CD4-positive, alpha-beta memory T cell (primary cell): ENCODE measurements around the gene DYNC2H1. TPM values are rescaled to one million over a fixed set of nuclear protein-coding genes. Genes with fewer than 3 reads are reported as not detected.

Source experiments
- CTCF ChIA-PET: fragments of 350-600 bp; sonication (Branson Sonifier 250); formaldehyde crosslinking; loops from one replicate; lab custom pipeline; 2021; ENCODE audit warnings: inconsistent platforms; ENCODE audit not compliant: partially characterized antibody; lab: Charles Lee
- POLR2A ChIA-PET: fragments of 350-600 bp; sonication (Branson Sonifier 250); formaldehyde crosslinking; loops from one replicate; lab custom pipeline; 2021; ENCODE audit not compliant: partially characterized antibody; lab: Charles Lee
- DNase-seq, 5 donors: peaks; one replicate each; pipeline versions ENCODE4 v3.0.0 to v3.0.0-alpha.2; 2020 to 2022; ENCODE audit warnings: mixed read lengths in 1 of 5
- H3K27ac ChIP-seq: one replicate; pipeline ENCODE4 v1.7.0; 2013; ENCODE audit warnings: low read depth, low read length
- H3K27me3 ChIP-seq: 2 replicates; pipeline ENCODE4 v1.7.0; 2013; ENCODE audit warnings: mild to moderate bottlenecking, low read length, moderate library complexity; ENCODE audit not compliant: insufficient read depth
- H3K36me3 ChIP-seq: 2 replicates; pipeline ENCODE4 v1.7.0; 2013; ENCODE audit warnings: mild to moderate bottlenecking, low read length, moderate library complexity; ENCODE audit not compliant: insufficient read depth
- H3K4me1 ChIP-seq: 2 replicates; pipeline ENCODE4 v1.7.0; 2013; ENCODE audit warnings: mild to moderate bottlenecking, low read length, moderate library complexity; ENCODE audit not compliant: insufficient read depth
- H3K4me3 ChIP-seq, 2 donors: one replicate each; pipeline ENCODE4 v1.7.0; 2013; ENCODE audit warnings: low read length in 2 of 2, mild to moderate bottlenecking in 1 of 2
- H3K9me3 ChIP-seq, 2 donors: one replicate each; pipeline ENCODE4 v1.7.0; 2013; ENCODE audit warnings: low read length in 2 of 2, control low read depth in 1 of 2; ENCODE audit not compliant: control insufficient read depth in 1 of 2
- H3K27ac Mint-ChIP-seq, 7 donors: one replicate each; pipeline ENCODE4 v1.8.0; 2020 to 2021; ENCODE audit warnings: mixed read lengths in 7 of 7, mild to moderate bottlenecking in 6 of 7, inconsistent platforms in 3 of 7, moderate library complexity in 3 of 7
- H3K27me3 Mint-ChIP-seq, 2 donors: one replicate each; pipeline ENCODE4 v1.8.0; 2020 to 2021; ENCODE audit warnings: mixed read lengths in 2 of 2
- H3K36me3 Mint-ChIP-seq, 2 donors: one replicate each; pipeline ENCODE4 v1.8.0; 2020 to 2021; ENCODE audit warnings: mixed read lengths in 2 of 2, inconsistent platforms in 1 of 2, mild to moderate bottlenecking in 1 of 2
- H3K4me1 Mint-ChIP-seq, 4 donors: one replicate each; pipeline ENCODE4 v1.8.0; 2020 to 2021; ENCODE audit warnings: mixed read lengths in 4 of 4, mild to moderate bottlenecking in 1 of 4
- H3K4me3 Mint-ChIP-seq, 8 donors: one replicate each; pipeline ENCODE4 v1.8.0; 2020 to 2021; ENCODE audit warnings: mixed read lengths in 8 of 8, mild to moderate bottlenecking in 7 of 8, moderate library complexity in 6 of 8, inconsistent platforms in 3 of 8
- H3K9me3 Mint-ChIP-seq, 8 donors: one replicate each; pipeline ENCODE4 v1.8.0; 2020 to 2021; ENCODE audit warnings: mixed read lengths in 8 of 8, mild to moderate bottlenecking in 5 of 8, inconsistent platforms in 3 of 8, moderate library complexity in 1 of 8
- intact Hi-C: fragments of 100-400 bp; cut with micrococcal nuclease; formaldehyde crosslinking; loops from one replicate; pipeline ENCODE4 v1.15.1; 2023
- polyA plus RNA-seq, 2 donors: library from polyadenylated mRNA; unstranded; fragments of 300-500 nt; fragmentation: Illumina TruSeq; gene quantifications; one replicate each; pipeline ENCODE4 v1.2.3, GENCODE V29; 2021
- total RNA-seq, 2 experiments: library from RNA; stranded (reverse); gene quantifications; one replicate each; pipeline ENCODE4 v1.2.3, GENCODE V29; 2021

Gene DYNC2H1
- total and polyA plus RNA-seq, 4 experiments from 2014 or later, result 0.58 to 4.2 (median 2.5) TPM

GRCh38 chr11:103266167-103266831, 157.1 kb downstream of the DYNC2H1 start:
- no peaks in the 10 kb centered on the region for H3K36me3 ChIP-seq
- Mint-ChIP-seq H3K27me3 (no peaks in the 10 kb centered on the region), H3K27ac (no peak overlapping the region), H3K4me1 (no peaks in the 10 kb centered on the region), H3K36me3 (peaks cover 2 to 8% of the 10 kb centered on the region in 2 donors), H3K9me3 (peaks cover 0 to 2% (median 0%) of the 10 kb centered on the region in 8 donors), H3K4me3 (no peak overlapping the region)
- ChIA-PET POLR2A (no interaction called here), CTCF (no interaction called here)
- no peak for DNase-seq
- no peaks in the 10 kb centered on the region for H3K9me3 ChIP-seq
- intact Hi-C loops, result no loop called here
- H3K27ac ChIP-seq, result no peak overlapping the region
- H3K4me3 ChIP-seq, result no peak overlapping the region
- H3K27me3 ChIP-seq, result no peaks in the 10 kb centered on the region
- no peaks in the 10 kb centered on the region for H3K4me1 ChIP-seq

DNA sequence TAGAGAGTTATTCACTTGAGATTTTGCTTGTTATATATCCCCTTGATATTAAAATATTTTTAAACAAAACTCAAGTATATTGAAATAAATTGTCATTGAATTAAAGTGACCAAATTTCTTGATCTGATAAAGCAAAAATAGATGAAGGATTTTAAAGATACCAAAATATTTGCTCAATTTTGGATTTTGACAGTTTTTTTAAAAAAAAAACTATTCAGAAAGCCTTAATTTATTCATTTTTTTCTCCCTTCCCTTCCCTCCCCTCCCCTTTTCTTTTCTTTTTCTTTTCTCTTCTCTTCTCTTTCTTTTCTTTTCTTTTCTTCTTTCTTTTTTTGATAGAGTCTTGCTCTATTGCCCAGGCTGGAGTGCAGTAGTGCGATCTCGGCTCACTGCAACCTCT, 163.7 kb downstream of the DYNC2H1 start:
- intact Hi-C loops, result no loop called here
- H3K27me3 ChIP-seq, result no peaks in the 10 kb centered on the region
- no peaks in the 10 kb centered on the region for H3K4me1 ChIP-seq
- H3K36me3 ChIP-seq, result no peaks in the 10 kb centered on the region
- ChIA-PET POLR2A (no interaction called here), CTCF (no interaction called here)
- Mint-ChIP-seq H3K4me3 (no peak overlapping the region), H3K4me1 (no peaks in the 10 kb centered on the region), H3K9me3 (peaks cover 0 to 2% (median 0%) of the 10 kb centered on the region in 8 donors), H3K27me3 (no peaks in the 10 kb centered on the region), H3K27ac (no peak overlapping the region), H3K36me3 (peaks cover 0 to 3% of the 10 kb centered on the region in 2 donors)
- no peaks in the 10 kb centered on the region for H3K9me3 ChIP-seq
- H3K4me3 ChIP-seq, result no peak overlapping the region
- DNase-seq, result no peak
- no peak overlapping the region for H3K27ac ChIP-seq

GRCh38 chr11:103274025-103274424, 164.8 kb downstream of the DYNC2H1 start:
- intact Hi-C loops, result no loop called here
- H3K27me3 Mint-ChIP-seq, result no peaks in the 10 kb centered on the region
- H3K36me3 Mint-ChIP-seq, result peaks cover 0 to 3% of the 10 kb centered on the region in 2 donors
- no peak overlapping the region for H3K4me3 Mint-ChIP-seq
- peaks cover 0 to 2% (median 0%) of the 10 kb centered on the region in 8 donors for H3K9me3 Mint-ChIP-seq
- ChIA-PET POLR2A (no interaction called here), CTCF (no interaction called here)
- Histone ChIP-seq H3K4me3 (no peak overlapping the region), H3K9me3 (no peaks in the 10 kb centered on the region), H3K36me3 (no peaks in the 10 kb centered on the region), H3K4me1 (no peaks in the 10 kb centered on the region), H3K27me3 (no peaks in the 10 kb centered on the region), H3K27ac (no peak overlapping the region)
- no peak for DNase-seq
- H3K27ac Mint-ChIP-seq, result no peak overlapping the region
- H3K4me1 Mint-ChIP-seq, result no peaks in the 10 kb centered on the region

DNA sequence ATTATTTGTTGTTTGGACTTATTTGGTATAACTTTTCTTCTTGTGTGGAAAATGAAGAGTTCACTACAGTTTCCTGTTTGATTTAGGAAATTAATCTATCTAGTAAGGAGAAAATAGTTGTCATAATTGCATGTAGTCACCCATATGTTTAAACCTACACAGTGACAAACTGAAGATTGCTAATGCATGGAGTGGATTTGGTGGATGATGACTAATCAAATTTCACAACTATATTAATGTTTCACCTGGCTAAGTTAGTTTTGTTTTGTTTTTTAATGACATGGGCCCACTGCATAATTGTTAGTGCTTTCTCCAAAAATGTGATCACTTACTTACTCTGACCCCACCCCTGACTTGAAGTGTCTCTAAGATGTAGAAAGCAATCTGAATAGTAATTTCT, 170.6 kb downstream of the DYNC2H1 start:
- Histone ChIP-seq H3K4me1 (no peaks in the 10 kb centered on the region), H3K36me3 (no peaks in the 10 kb centered on the region), H3K27ac (no peak overlapping the region), H3K4me3 (no peak overlapping the region), H3K9me3 (no peaks in the 10 kb centered on the region), H3K27me3 (no peaks in the 10 kb centered on the region)
- no peak overlapping the region for H3K27ac Mint-ChIP-seq
- H3K27me3 Mint-ChIP-seq, result no peaks in the 10 kb centered on the region
- CTCF ChIA-PET, result no interaction called here
- peaks cover 0 to 2% (median 0%) of the 10 kb centered on the region in 8 donors for H3K9me3 Mint-ChIP-seq
- H3K36me3 Mint-ChIP-seq, result peaks cover 0 to under 1% of the 10 kb centered on the region in 2 donors
- H3K4me1 Mint-ChIP-seq, result no peaks in the 10 kb centered on the region
- no peak for DNase-seq
- POLR2A ChIA-PET, result no interaction called here
- intact Hi-C loops, result no loop called here
- H3K4me3 Mint-ChIP-seq, result no peak overlapping the region

DNA sequence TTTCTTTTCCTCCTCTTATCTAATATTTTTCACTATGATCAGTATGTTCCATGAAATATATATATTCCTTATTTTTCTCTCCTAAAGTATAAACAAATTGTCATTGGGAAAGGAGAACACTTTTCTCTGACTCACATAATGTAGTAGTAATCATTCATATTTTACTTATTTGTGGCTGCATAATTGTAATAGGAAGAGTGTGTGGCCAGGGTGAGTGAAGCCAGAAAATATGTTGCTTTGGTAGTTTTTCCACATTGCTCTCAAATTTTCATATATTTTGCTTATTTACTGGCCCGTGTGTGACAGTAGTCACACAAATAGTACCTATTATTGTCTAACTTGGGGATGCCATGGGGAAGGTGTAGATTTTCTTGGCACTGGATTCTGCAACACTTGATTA, 172.1 kb downstream of the DYNC2H1 start:
- no peak overlapping the region for H3K4me3 ChIP-seq
- no peaks in the 10 kb centered on the region for H3K4me1 Mint-ChIP-seq
- DNase-seq, result no peak
- no peaks in the 10 kb centered on the region for H3K9me3 ChIP-seq
- no peak overlapping the region for H3K4me3 Mint-ChIP-seq
- H3K4me1 ChIP-seq, result no peaks in the 10 kb centered on the region
- H3K36me3 Mint-ChIP-seq, result peaks cover 0 to 5% of the 10 kb centered on the region in 2 donors
- intact Hi-C loops, result no loop called here
- H3K9me3 Mint-ChIP-seq, result peaks cover 0 to 2% (median 0%) of the 10 kb centered on the region in 8 donors
- ChIA-PET POLR2A (no interaction called here), CTCF (no interaction called here)
- H3K27ac ChIP-seq, result no peak overlapping the region
- no peaks in the 10 kb centered on the region for H3K27me3 ChIP-seq
- no peaks in the 10 kb centered on the region for H3K36me3 ChIP-seq
- H3K27me3 Mint-ChIP-seq, result no peaks in the 10 kb centered on the region
- no peak overlapping the region for H3K27ac Mint-ChIP-seq

- Histone ChIP-seq H3K9me3 (no peaks in the 10 kb centered on the region), H3K27ac (no peak overlapping the region), H3K36me3 (no peaks in the 10 kb centered on the region), H3K4me1 (no peaks in the 10 kb centered on the region), H3K4me3 (no peak overlapping the region), H3K27me3 (no peaks in the 10 kb centered on the region)
- Mint-ChIP-seq H3K9me3 (peaks cover 0 to 2% (median 0%) of the 10 kb centered on the region in 8 donors), H3K4me3 (no peak overlapping the region), H3K4me1 (no peaks in the 10 kb centered on the region), H3K36me3 (peaks cover 4 to 14% of the 10 kb centered on the region in 2 donors), H3K27ac (no peak overlapping the region), H3K27me3 (peaks cover 0 to 1% of the 10 kb centered on the region in 2 donors)
- intact Hi-C loops, result no loop called here
- no peak for DNase-seq
- POLR2A ChIA-PET, result no interaction called here
- CTCF ChIA-PET, result no interaction called here
Observed at GRCh38 chr11:103284260-103284659, 175.0 kb downstream of the DYNC2H1 start.

DNA sequence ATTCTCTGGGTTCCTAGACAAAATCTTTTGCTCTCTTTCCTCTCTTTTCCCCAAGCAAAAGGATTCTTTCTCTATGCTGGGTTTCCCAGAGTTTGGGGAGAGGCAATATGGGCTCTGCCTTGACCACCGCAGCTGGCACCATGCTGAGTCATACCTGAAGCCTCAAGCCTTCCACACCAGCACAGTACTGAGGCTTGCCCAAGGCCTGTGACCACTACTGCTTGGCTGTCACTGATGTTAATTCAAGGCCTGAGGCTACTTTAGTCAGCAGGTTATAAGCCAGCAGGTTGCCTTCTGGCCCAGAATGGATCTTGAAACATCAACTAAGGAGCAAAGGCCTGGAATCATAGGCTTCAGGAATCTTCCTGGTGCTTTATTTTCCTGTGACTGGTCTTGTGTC, 185.3 kb downstream of the DYNC2H1 start:
- H3K4me1 ChIP-seq, result no peaks in the 10 kb centered on the region
- no peaks in the 10 kb centered on the region for H3K36me3 ChIP-seq
- no peaks in the 10 kb centered on the region for H3K27me3 ChIP-seq
- POLR2A ChIA-PET, result no interaction called here
- Mint-ChIP-seq H3K4me3 (no peak overlapping the region), H3K27ac (no peak overlapping the region), H3K4me1 (no peaks in the 10 kb centered on the region), H3K9me3 (peaks cover 3 to 64% (median 44%) of the 10 kb centered on the region in 8 donors), H3K36me3 (peaks cover 41 to 44% of the 10 kb centered on the region in 2 donors), H3K27me3 (no peaks in the 10 kb centered on the region)
- CTCF ChIA-PET, result no interaction called here
- intact Hi-C loops, result no loop called here
- H3K9me3 ChIP-seq, result peaks cover 0 to 23% of the 10 kb centered on the region in 2 donors
- H3K27ac ChIP-seq, result no peak overlapping the region
- H3K4me3 ChIP-seq, result no peak overlapping the region
- DNase-seq, result no peak
